Measurements from ENCODE around the gene CACNA1E.

The CACNA1E gene

DNA sequence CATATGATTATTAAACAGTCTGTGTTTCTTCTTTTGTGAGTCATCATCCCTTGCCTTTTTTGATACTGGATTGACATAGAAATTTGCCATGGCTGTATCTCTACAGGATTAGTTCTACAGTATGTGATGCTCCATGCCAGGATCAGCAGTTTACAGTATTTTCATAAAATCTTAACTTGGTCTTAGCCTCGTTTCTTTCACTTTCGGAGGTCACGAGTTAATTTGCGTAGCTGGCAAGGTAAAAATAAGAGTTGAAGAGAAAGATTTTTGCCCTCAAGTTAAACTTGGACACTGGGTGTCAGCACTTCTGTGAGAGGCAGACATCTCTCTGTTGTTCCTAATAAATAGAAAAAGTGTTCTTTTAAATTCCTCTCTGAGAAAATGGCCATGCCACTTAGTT lies 79.1 kb downstream of the CACNA1E start:
- no peak for DNase-seq (ENCODE audit: low spot score)
- no peak overlapping the region for H3K27ac ChIP-seq
- TF ChIP-seq, protein P1, sequence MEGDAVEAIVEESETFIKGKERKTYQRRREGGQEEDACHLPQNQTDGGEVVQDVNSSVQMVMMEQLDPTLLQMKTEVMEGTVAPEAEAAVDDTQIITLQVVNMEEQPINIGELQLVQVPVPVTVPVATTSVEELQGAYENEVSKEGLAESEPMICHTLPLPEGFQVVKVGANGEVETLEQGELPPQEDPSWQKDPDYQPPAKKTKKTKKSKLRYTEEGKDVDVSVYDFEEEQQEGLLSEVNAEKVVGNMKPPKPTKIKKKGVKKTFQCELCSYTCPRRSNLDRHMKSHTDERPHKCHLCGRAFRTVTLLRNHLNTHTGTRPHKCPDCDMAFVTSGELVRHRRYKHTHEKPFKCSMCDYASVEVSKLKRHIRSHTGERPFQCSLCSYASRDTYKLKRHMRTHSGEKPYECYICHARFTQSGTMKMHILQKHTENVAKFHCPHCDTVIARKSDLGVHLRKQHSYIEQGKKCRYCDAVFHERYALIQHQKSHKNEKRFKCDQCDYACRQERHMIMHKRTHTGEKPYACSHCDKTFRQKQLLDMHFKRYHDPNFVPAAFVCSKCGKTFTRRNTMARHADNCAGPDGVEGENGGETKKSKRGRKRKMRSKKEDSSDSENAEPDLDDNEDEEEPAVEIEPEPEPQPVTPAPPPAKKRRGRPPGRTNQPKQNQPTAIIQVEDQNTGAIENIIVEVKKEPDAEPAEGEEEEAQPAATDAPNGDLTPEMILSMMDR (conservative IDR thresholded peaks at IDR 0.05; ENCODE audit: low read depth), result no peak
- POLR2A ChIA-PET (ENCODE audit: low non-redundant PET), result no interaction called here
- CTCF ChIA-PET, result interaction anchor here (0.7 kb wide), 1 partner anchor 39 kb away, joined by 3 read pairs; no protein-coding TSS in a partner anchor

DNA sequence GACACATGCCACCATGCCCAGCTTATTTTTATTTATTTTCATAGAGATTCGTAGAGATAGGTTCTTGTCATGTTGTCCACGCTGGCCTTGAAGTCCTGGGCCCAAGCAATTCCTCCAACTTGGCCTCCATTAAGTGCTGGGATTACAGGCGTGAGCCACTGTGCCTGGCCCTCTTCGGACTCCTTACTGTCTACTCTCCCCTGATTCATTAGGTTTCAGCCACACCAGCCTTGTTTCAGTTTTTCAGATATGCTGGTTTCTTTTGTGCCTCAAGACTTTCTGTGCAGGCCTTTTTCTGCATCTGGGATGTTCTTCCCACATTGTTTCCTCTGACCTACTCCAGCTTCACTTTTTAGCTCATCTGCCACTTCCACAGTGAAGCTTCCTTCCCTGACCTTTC lies 85.4 kb downstream of the CACNA1E start:
- ChIA-PET POLR2A (ENCODE audit: low non-redundant PET) (no interaction called here), CTCF (interaction anchor here (0.6 kb wide), 1 partner anchor 38 kb away, joined by 3 read pairs; no protein-coding TSS in a partner anchor)
- TF ChIP-seq, protein P1 (conservative IDR thresholded peaks at IDR 0.05; ENCODE audit: low read depth), result no peak
- no peak for DNase-seq (ENCODE audit: low spot score)
- no peak overlapping the region for H3K27ac ChIP-seq

- H3K27ac ChIP-seq, result no peak overlapping the region
- DNase-seq (ENCODE audit: low spot score), result no peak
- ChIA-PET POLR2A (ENCODE audit: low non-redundant PET) (no interaction called here), CTCF (interaction anchor here (1.1 kb wide), 1 partner anchor 73 kb away, joined by 4 read pairs; no protein-coding TSS in a partner anchor)
- TF ChIP-seq, protein P1 (conservative IDR thresholded peaks at IDR 0.05; ENCODE audit: low read depth), result no peak
These were observed 94.2 kb downstream of the CACNA1E start for GRCh38 chr1:181577475-181577874.

GRCh38 chr1:181583598-181583997 lies 100.3 kb downstream of the CACNA1E start:
- no peak overlapping the region for H3K27ac ChIP-seq
- ChIA-PET POLR2A (ENCODE audit: low non-redundant PET) (no interaction called here), CTCF (no interaction called here)
- TF ChIP-seq, protein P1 (conservative IDR thresholded peaks at IDR 0.05; ENCODE audit: low read depth), result no peak
- no peak for DNase-seq (ENCODE audit: low spot score)

DNA sequence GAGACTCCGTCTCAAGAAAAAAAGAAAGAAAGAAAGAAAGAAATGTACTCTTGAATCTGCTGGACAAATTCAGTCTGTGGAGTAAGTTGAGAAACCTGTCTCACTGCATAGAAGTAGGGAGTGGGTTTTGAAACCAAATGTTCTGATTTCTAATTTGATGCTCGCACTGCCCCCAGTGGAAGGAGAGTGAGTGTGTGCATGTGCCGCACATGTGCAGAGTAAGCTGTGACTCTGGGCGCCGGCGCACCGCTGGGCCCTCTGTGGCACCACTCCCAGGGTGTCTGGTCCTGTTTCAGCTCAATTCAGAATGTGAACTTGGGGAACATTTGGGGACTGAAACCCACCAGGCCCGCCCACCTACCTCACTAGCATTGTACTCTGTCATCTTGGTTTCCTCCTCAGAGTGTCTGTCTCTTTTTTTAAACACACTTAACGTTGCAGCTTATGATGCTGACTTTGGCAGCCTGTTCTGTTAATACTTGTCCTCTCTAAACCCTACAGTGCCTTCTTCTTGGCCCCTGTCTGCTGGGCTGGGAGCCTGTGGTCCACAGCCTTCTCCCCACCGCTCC lies 104.6 kb downstream of the CACNA1E start:
- DNase-seq (ENCODE audit: low spot score), result peak; percentile 10

GRCh38 chr1:181588631-181589030 lies 105.3 kb downstream of the CACNA1E start:
- POLR2A ChIA-PET (ENCODE audit: low non-redundant PET), result no interaction called here
- no peak overlapping the region for H3K27ac ChIP-seq
- CTCF ChIA-PET, result interaction anchor here (0.6 kb wide), 1 partner anchor 22 kb away, joined by 3 read pairs; no protein-coding TSS in a partner anchor
- DNase-seq (ENCODE audit: low spot score), result peak; percentile 52
- TF ChIP-seq, protein P1 (conservative IDR thresholded peaks at IDR 0.05; ENCODE audit: low read depth), result no peak

More for the DNA sequence above, 104.6 kb downstream of the CACNA1E start:
- H3K27ac ChIP-seq, result no peak overlapping the region
- POLR2A ChIA-PET (ENCODE audit: low non-redundant PET), result no interaction called here
- CTCF ChIA-PET, result interaction anchor here (0.7 to 1.3 kb wide), 3 partner anchors 36 to 174 kb away, joined by 3 to 7 read pairs (median 3); no protein-coding TSS in a partner anchor
- TF ChIP-seq, protein P1 (conservative IDR thresholded peaks at IDR 0.05; ENCODE audit: low read depth), result no peak
